Stimulated activated naive CD8-positive, alpha-beta T cell treated with anti-CD3 and anti-CD28 coated beads, Interleukin-15, amount 100 ng/mL, for 72 hours (primary cell): ENCODE results near the gene ZCCHC24.

Source experiments
- ATAC-seq: fragments of 150-1000 bp; cut with Tn5 transposase; 2 replicates; pipeline ENCODE4 v1.10.0; 2021; ENCODE audit warnings: mild to moderate bottlenecking, moderate library complexity
- DNase-seq, 2 donors: peaks; one replicate each; pipeline ENCODE4 v3.0.0; 2021 to 2022
- H3K27ac Mint-ChIP-seq, 2 donors: one replicate each; pipeline ENCODE4 v1.8.0; 2022; ENCODE audit warnings: mild to moderate bottlenecking in 2 of 2, mixed read lengths in 2 of 2, moderate library complexity in 2 of 2
- H3K27me3 Mint-ChIP-seq: one replicate; pipeline ENCODE4 v1.8.0; 2022; ENCODE audit warnings: mixed read lengths
- H3K4me1 Mint-ChIP-seq: one replicate; pipeline ENCODE4 v1.8.0; 2022; ENCODE audit warnings: mild to moderate bottlenecking, mixed read lengths
- H3K4me3 Mint-ChIP-seq, 2 donors: one replicate each; pipeline ENCODE4 v1.8.0; 2022; ENCODE audit warnings: mild to moderate bottlenecking in 2 of 2, mixed read lengths in 2 of 2, moderate library complexity in 1 of 2
- H3K9me3 Mint-ChIP-seq, 2 donors: one replicate each; pipeline ENCODE4 v1.8.0; 2022; ENCODE audit warnings: mixed read lengths in 2 of 2

Gene ZCCHC24

GRCh38 chr10:79431891-79432831 lies 13.3 kb downstream of the ZCCHC24 start:
- Mint-ChIP-seq H3K4me1 (peaks cover 34% of the 10 kb centered on the region), H3K27me3 (peaks cover 10% of the 10 kb centered on the region), H3K4me3 (no peak overlapping the region), H3K9me3 (peaks cover 0 to 9% of the 10 kb centered on the region in 2 donors), H3K27ac (no peak overlapping the region)
- ATAC-seq (no peak), DNase-seq (no peak)

- Mint-ChIP-seq H3K4me3 (no peak overlapping the region), H3K27ac (no peak overlapping the region), H3K4me1 (peaks cover 32% of the 10 kb centered on the region), H3K9me3 (peaks cover 0 to 9% of the 10 kb centered on the region in 2 donors), H3K27me3 (peaks cover 7% of the 10 kb centered on the region)
- no peak for DNase-seq
- ATAC-seq, result no peak
Measured at GRCh38 chr10:79431428-79431827, 14.0 kb downstream of the ZCCHC24 start.

GRCh38 chr10:79430936-79431335 lies 14.5 kb downstream of the ZCCHC24 start:
- no peak overlapping the region for H3K4me3 Mint-ChIP-seq
- H3K27me3 Mint-ChIP-seq, result peaks cover 2% of the 10 kb centered on the region
- ATAC-seq, result no peak
- H3K9me3 Mint-ChIP-seq, result peaks cover 0 to 9% of the 10 kb centered on the region in 2 donors
- peak overlapping the region in 1 of 2 donors; percentile 15 for H3K27ac Mint-ChIP-seq
- peaks cover 27% of the 10 kb centered on the region for H3K4me1 Mint-ChIP-seq
- DNase-seq, result no peak

- Mint-ChIP-seq H3K9me3 (peaks cover 0 to 9% of the 10 kb centered on the region in 2 donors), H3K4me1 (peaks cover 22% of the 10 kb centered on the region), H3K27ac (peak overlapping the region in 1 of 2 donors; percentile 38), H3K4me3 (no peak overlapping the region), H3K27me3 (no peaks in the 10 kb centered on the region)
- DNase-seq (no peak), ATAC-seq (no peak)
Measured at GRCh38 chr10:79430325-79430905, 15.0 kb downstream of the ZCCHC24 start.

GRCh38 chr10:79429751-79430150 lies 15.7 kb downstream of the ZCCHC24 start:
- DNase-seq (no peak), ATAC-seq (no peak)
- H3K27me3 Mint-ChIP-seq, result no peaks in the 10 kb centered on the region
- H3K27ac Mint-ChIP-seq, result no peak overlapping the region
- peaks cover 15% of the 10 kb centered on the region for H3K4me1 Mint-ChIP-seq
- H3K9me3 Mint-ChIP-seq, result peaks cover 0 to 9% of the 10 kb centered on the region in 2 donors
- no peak overlapping the region for H3K4me3 Mint-ChIP-seq

GRCh38 chr10:79427965-79428364 lies 17.5 kb downstream of the ZCCHC24 start:
- Mint-ChIP-seq H3K4me1 (no peaks in the 10 kb centered on the region), H3K27ac (no peak overlapping the region), H3K9me3 (peaks cover 0 to 9% of the 10 kb centered on the region in 2 donors), H3K27me3 (no peaks in the 10 kb centered on the region), H3K4me3 (no peak overlapping the region)
- DNase-seq (no peak), ATAC-seq (no peak)

GRCh38 chr10:79425074-79425532 lies 20.3 kb downstream of the ZCCHC24 start:
- DNase-seq (no peak), ATAC-seq (no peak)
- H3K27me3 Mint-ChIP-seq, result no peaks in the 10 kb centered on the region
- no peak overlapping the region for H3K27ac Mint-ChIP-seq
- peaks cover 0 to 9% of the 10 kb centered on the region in 2 donors for H3K9me3 Mint-ChIP-seq
- H3K4me1 Mint-ChIP-seq, result no peaks in the 10 kb centered on the region
- H3K4me3 Mint-ChIP-seq, result no peak overlapping the region

- DNase-seq (no peak), ATAC-seq (no peak)
- Mint-ChIP-seq H3K4me1 (no peaks in the 10 kb centered on the region), H3K27me3 (no peaks in the 10 kb centered on the region), H3K9me3 (peaks cover 0 to 9% of the 10 kb centered on the region in 2 donors), H3K4me3 (no peak overlapping the region), H3K27ac (no peak overlapping the region)
Measured at GRCh38 chr10:79424221-79425073, 21.0 kb downstream of the ZCCHC24 start.

- Mint-ChIP-seq H3K4me1 (no peaks in the 10 kb centered on the region), H3K4me3 (no peak overlapping the region)
- no peak for DNase-seq
Measured at GRCh38 chr10:79422178-79422892, 23.1 kb downstream of the ZCCHC24 start.

GRCh38 chr10:79420974-79421688 lies 24.3 kb downstream of the ZCCHC24 start:
- Mint-ChIP-seq H3K4me1 (no peaks in the 10 kb centered on the region), H3K27ac (peak overlapping the region in 1 of 2 donors; percentile 51), H3K9me3 (no peaks in the 10 kb centered on the region)

More at GRCh38 chr10:79422178-79422892, 23.1 kb downstream of the ZCCHC24 start:
- no peaks in the 10 kb centered on the region for H3K27me3 Mint-ChIP-seq
- peaks cover 0 to 1% of the 10 kb centered on the region in 2 donors for H3K9me3 Mint-ChIP-seq
- H3K27ac Mint-ChIP-seq, result peak overlapping the region in 1 of 2 donors; percentile 79
- no peak for ATAC-seq

GRCh38 chr10:79418886-79419595 lies 26.4 kb downstream of the ZCCHC24 start:
- no peak for ATAC-seq
- DNase-seq, result no peak
- Mint-ChIP-seq H3K4me3 (no peak overlapping the region), H3K4me1 (no peaks in the 10 kb centered on the region), H3K27ac (no peak overlapping the region), H3K27me3 (no peaks in the 10 kb centered on the region), H3K9me3 (no peaks in the 10 kb centered on the region)

More at GRCh38 chr10:79420974-79421688, 24.3 kb downstream of the ZCCHC24 start:
- ATAC-seq (no peak), DNase-seq (no peak)
- H3K27me3 Mint-ChIP-seq, result no peaks in the 10 kb centered on the region
- no peak overlapping the region for H3K4me3 Mint-ChIP-seq

- H3K4me3 Mint-ChIP-seq, result no peak overlapping the region
- H3K27me3 Mint-ChIP-seq, result no peaks in the 10 kb centered on the region
- no peak for DNase-seq
- ATAC-seq, result no peak
- H3K9me3 Mint-ChIP-seq, result no peaks in the 10 kb centered on the region
- H3K27ac Mint-ChIP-seq, result peak overlapping the region in 1 of 2 donors; percentile 29
- H3K4me1 Mint-ChIP-seq, result peaks cover 2% of the 10 kb centered on the region
Measured at GRCh38 chr10:79418274-79418673, 27.1 kb downstream of the ZCCHC24 start.

GRCh38 chr10:79417731-79418130 lies 27.7 kb downstream of the ZCCHC24 start:
- peaks cover 6% of the 10 kb centered on the region for H3K4me1 Mint-ChIP-seq
- DNase-seq (no peak), ATAC-seq (no peak)
- no peaks in the 10 kb centered on the region for H3K27me3 Mint-ChIP-seq
- H3K4me3 Mint-ChIP-seq, result no peak overlapping the region
- no peaks in the 10 kb centered on the region for H3K9me3 Mint-ChIP-seq
- no peak overlapping the region for H3K27ac Mint-ChIP-seq

- ATAC-seq (no peak), DNase-seq (no peak)
- Mint-ChIP-seq H3K27ac (no peak overlapping the region), H3K4me3 (no peak overlapping the region), H3K9me3 (no peaks in the 10 kb centered on the region), H3K27me3 (no peaks in the 10 kb centered on the region), H3K4me1 (peaks cover 6% of the 10 kb centered on the region)
Measured at GRCh38 chr10:79417266-79417665, 28.2 kb downstream of the ZCCHC24 start.
